GM21367 (cell line): Measurements from ENCODE around the gene CPPED1.
"Not testable (repeated sequence)": the region's sequence is repeated elsewhere in the genome, so short reads cannot be mapped to it uniquely, and the experiment has no call there.

Experiments used
- ATAC-seq: cut with Tn5 transposase; IDR thresholded peaks from one replicate; pipeline ENCODE4 v1.9.1; 2021; ENCODE audit not compliant: unreplicated experiment

Gene CPPED1

GRCh38 chr16:12769525-12769924 lies 34.2 kb downstream of the CPPED1 start:
- ATAC-seq, result no peak

- ATAC-seq, result no peak
These were observed 35.8 kb downstream of the CPPED1 start for GRCh38 chr16:12767897-12768296.

- no peak for ATAC-seq
These were observed 36.8 kb downstream of the CPPED1 start for GRCh38 chr16:12766853-12767252.

- not testable (repeated sequence) for ATAC-seq
These were observed 37.5 kb downstream of the CPPED1 start for GRCh38 chr16:12766208-12766607.

- no peak for ATAC-seq
These were observed 38.7 kb downstream of the CPPED1 start for GRCh38 chr16:12764813-12765488.

GRCh38 chr16:12763517-12763916 lies 40.2 kb downstream of the CPPED1 start:
- ATAC-seq, result no peak

- ATAC-seq, result no peak
These were observed 42.7 kb downstream of the CPPED1 start for GRCh38 chr16:12760819-12761611.

GRCh38 chr16:12758670-12759558 lies 44.8 kb downstream of the CPPED1 start:
- ATAC-seq, result no peak

- no peak for ATAC-seq
These were observed 45.5 kb downstream of the CPPED1 start for GRCh38 chr16:12758031-12758669.

GRCh38 chr16:12757546-12757945 lies 46.1 kb downstream of the CPPED1 start:
- no peak for ATAC-seq

- no peak for ATAC-seq
These were observed 48.7 kb downstream of the CPPED1 start for GRCh38 chr16:12754824-12755543.

- no peak for ATAC-seq
These were observed 50.3 kb downstream of the CPPED1 start for GRCh38 chr16:12753203-12754023.

- ATAC-seq, result no peak
These were observed 51.5 kb downstream of the CPPED1 start for GRCh38 chr16:12752159-12752558.

GRCh38 chr16:12750554-12750918 lies 53.2 kb downstream of the CPPED1 start:
- no peak for ATAC-seq

GRCh38 chr16:12749076-12749475 lies 54.6 kb downstream of the CPPED1 start:
- ATAC-seq, result no peak

- ATAC-seq, result no peak
These were observed 55.9 kb downstream of the CPPED1 start for GRCh38 chr16:12747827-12748226.

GRCh38 chr16:12747261-12747660 lies 56.4 kb downstream of the CPPED1 start:
- ATAC-seq, result no peak

GRCh38 chr16:12744860-12745259 lies 58.8 kb downstream of the CPPED1 start:
- ATAC-seq, result no peak

- ATAC-seq, result no peak
These were observed 60.9 kb downstream of the CPPED1 start for GRCh38 chr16:12742741-12743140.
